ENCODE measurements around the gene TRMT2A.

The TRMT2A gene

GRCh38 chr22:20129747-20130014 lies 12.7 kb upstream of the TRMT2A start:
- TF ChIP-seq SNAI2 (CRISPR knock-in tag; IDR thresholded peaks at IDR 0.05): no peak
- TF ChIP-seq ZFP3 (CRISPR knock-in tag; IDR thresholded peaks at IDR 0.05): no peak

GRCh38 chr22:20128902-20129746 lies 12.1 kb upstream of the TRMT2A start:
- no peak for TF ChIP-seq TSHZ2 (CRISPR knock-in tag; IDR thresholded peaks at IDR 0.05)
- TF ChIP-seq GLIS3 (CRISPR knock-in tag; IDR thresholded peaks at IDR 0.05): no peak
- no peak for TF ChIP-seq TOX (CRISPR knock-in tag; IDR thresholded peaks at IDR 0.05; ENCODE audit: borderline replicate concordance)
- TF ChIP-seq CREB5 (CRISPR knock-in tag; IDR thresholded peaks at IDR 0.05; ENCODE audit: low read depth): no peak
- no peak for TF ChIP-seq PPARA (CRISPR knock-in tag; IDR thresholded peaks at IDR 0.05; ENCODE audit: borderline replicate concordance)
- TF ChIP-seq ZNF565 (CRISPR knock-in tag; conservative IDR thresholded peaks at IDR 0.05; ENCODE audit: low read depth): no peak
- TF ChIP-seq TCF4 (CRISPR knock-in tag; IDR thresholded peaks at IDR 0.05; ENCODE audit: borderline replicate concordance): no peak
- TF ChIP-seq SNAI2 (CRISPR knock-in tag; IDR thresholded peaks at IDR 0.05): no peak
- no peak for TF ChIP-seq ZNF70 (CRISPR knock-in tag; IDR thresholded peaks at IDR 0.05)
- no peak for TF ChIP-seq ZFP3 (CRISPR knock-in tag; IDR thresholded peaks at IDR 0.05)
- TF ChIP-seq OSR1 (CRISPR knock-in tag; IDR thresholded peaks at IDR 0.05): no peak
- no peak for TF ChIP-seq ZNF8 (CRISPR knock-in tag; IDR thresholded peaks at IDR 0.05)
- no peak for TF ChIP-seq POU6F1 (CRISPR knock-in tag; IDR thresholded peaks at IDR 0.05; ENCODE audit: borderline replicate concordance, low read depth)
- ATAC-seq: no peak

More at GRCh38 chr22:20129747-20130014, 12.7 kb upstream of the TRMT2A start:
- ATAC-seq: no peak

GRCh38 chr22:20128619-20128901 lies 11.5 kb upstream of the TRMT2A start:
- no peak for TF ChIP-seq ZFP30 (CRISPR knock-in tag; IDR thresholded peaks at IDR 0.05)
- TF ChIP-seq ZNF565 (CRISPR knock-in tag; conservative IDR thresholded peaks at IDR 0.05; ENCODE audit: low read depth): no peak
- TF ChIP-seq ZNF8 (CRISPR knock-in tag; IDR thresholded peaks at IDR 0.05): no peak
- no peak for TF ChIP-seq TSHZ2 (CRISPR knock-in tag; IDR thresholded peaks at IDR 0.05)
- no peak for ATAC-seq

GRCh38 chr22:20127869-20128618 lies 11.0 kb upstream of the TRMT2A start:
- TF ChIP-seq ZNF565 (CRISPR knock-in tag; conservative IDR thresholded peaks at IDR 0.05; ENCODE audit: low read depth) (no peak), SNAI2 (CRISPR knock-in tag; IDR thresholded peaks at IDR 0.05) (no peak), GLIS3 (CRISPR knock-in tag; IDR thresholded peaks at IDR 0.05) (no peak), CSRNP3 (CRISPR knock-in tag; IDR thresholded peaks at IDR 0.05) (no peak), ISL1 (CRISPR knock-in tag; IDR thresholded peaks at IDR 0.05) (no peak), ZNF70 (CRISPR knock-in tag; IDR thresholded peaks at IDR 0.05) (no peak), TCF4 (CRISPR knock-in tag; IDR thresholded peaks at IDR 0.05; ENCODE audit: borderline replicate concordance) (no peak), CREB5 (CRISPR knock-in tag; IDR thresholded peaks at IDR 0.05; ENCODE audit: low read depth) (no peak)
- ATAC-seq: no peak
